T-helper 1 cell treated with Interleukin-12 subunit alpha and Interleukin-12 subunit beta and Interleukin-4 antibody, amounts not matched to agents 30 ng/mL and 1 ng/mL, for 36 hours (primary cell): ENCODE results near the gene DCAF17. TPM values are rescaled to one million over a fixed set of nuclear protein-coding genes. Genes with fewer than 3 reads are reported as not detected.
"Not testable (repeated sequence)": the region's sequence is repeated elsewhere in the genome, so short reads cannot be mapped to it uniquely, and the experiment has no call there.

Source experiments
- intact Hi-C: fragments of 100-400 bp; cut with micrococcal nuclease; formaldehyde crosslinking; loops from one replicate; pipeline ENCODE4 v1.15.1; 2024
- total RNA-seq: library from RNA; stranded (reverse); gene quantifications from 2 replicates; pipeline ENCODE4 v1.2.3, GENCODE V29; 2022

Gene DCAF17
- total RNA-seq, 1 donor from 2014 or later, result 21.0 TPM

DNA sequence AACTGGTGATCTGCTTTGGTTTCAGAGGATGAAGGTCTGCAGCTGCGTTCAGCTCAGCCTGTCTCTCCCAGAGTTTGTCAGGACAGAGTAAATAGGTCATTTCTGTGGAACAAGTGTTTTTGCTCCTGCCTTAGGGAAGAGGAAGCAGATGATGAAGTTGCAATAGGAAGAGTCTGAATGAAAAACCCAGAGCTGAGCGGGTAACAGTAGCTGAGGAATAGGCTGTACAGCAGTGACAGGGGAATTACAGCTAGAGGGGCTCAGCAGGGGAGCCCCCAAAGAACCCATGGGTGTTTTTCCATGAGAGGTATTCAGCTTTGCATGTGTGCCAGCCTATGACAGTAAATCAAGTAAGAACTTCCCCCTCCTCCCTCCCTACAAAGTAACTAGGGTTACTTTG, 78.0 kb downstream of the DCAF17 start:
- intact Hi-C loops, result no loop called here

DNA sequence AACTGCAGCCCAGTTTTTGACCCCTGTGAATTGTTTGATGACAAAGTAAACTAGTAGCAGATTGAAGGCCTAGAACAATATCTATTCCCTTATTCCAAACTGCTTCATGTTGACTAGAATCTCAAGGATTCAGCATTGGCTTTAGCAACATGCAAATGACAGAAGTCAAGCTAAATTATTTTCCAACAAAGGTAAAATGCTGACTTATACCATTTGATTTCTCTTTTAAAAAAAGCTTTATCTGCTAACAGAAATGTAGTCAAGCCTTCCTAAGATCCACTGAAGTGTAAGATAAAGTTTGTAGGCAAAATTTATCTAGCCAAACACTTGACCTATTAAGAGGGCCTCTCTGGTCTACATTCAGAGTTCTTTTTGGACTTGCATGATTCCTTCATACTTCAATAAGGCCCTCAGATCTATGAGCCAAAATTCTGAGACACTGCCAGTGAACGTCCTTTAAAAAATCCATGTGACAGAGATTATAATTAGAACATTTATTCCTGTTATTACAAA, 78.7 kb downstream of the DCAF17 start:
- intact Hi-C loops, result no loop called here

DNA sequence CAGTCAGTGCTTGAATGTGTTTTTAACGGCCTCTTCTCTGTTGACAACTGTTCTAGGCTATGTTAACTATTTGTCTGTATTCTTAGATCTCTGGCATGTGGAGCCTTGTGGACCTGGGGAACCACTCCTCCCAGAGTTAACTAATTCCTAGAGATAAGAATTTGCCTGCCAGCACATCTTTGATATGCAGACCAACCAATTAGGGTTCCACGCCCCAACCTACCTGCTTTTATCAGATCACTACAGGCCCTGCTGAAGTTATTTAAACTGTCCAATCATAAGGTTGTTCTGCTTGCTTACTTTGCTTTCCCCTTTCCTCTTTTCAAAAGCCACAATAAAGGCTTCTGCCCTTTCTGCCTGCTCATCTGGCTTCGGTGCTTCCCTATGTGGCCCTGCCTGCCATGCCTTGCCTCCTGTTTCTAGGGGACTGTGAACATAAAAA, 79.7 kb downstream of the DCAF17 start:
- intact Hi-C loops, result no loop called here

DNA sequence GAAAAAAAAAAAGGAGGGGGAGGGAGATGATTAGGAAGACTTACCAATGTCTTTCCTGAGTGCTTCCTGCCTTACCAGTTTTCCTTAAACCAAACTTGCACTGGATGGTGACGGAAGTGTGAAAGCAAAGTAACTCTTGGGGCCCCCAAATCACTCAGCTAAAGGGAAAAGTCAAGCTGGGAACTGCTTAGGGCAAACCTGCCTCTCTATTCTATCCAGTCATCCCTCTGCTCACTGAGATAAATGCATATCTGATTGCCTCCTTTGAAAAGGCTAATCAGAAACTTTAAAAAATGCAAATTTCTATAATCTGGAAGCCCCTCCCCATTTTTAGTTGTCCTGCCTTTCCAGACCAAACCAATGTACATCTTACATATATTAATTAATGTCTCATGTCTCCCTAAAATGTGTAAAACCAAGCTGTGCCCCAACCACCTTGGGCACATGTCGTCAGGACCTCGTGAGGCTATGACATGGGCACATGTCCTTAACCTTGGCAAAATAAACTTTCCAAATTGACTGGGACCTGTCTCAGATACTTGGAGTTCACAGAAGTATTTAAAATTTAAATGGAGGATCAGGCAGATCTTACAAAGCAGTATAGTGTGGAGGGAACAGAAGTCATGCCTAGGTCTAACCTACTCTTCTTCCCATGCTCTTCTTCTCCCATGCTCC, 81.0 kb downstream of the DCAF17 start:
- intact Hi-C loops, result no loop called here

DNA sequence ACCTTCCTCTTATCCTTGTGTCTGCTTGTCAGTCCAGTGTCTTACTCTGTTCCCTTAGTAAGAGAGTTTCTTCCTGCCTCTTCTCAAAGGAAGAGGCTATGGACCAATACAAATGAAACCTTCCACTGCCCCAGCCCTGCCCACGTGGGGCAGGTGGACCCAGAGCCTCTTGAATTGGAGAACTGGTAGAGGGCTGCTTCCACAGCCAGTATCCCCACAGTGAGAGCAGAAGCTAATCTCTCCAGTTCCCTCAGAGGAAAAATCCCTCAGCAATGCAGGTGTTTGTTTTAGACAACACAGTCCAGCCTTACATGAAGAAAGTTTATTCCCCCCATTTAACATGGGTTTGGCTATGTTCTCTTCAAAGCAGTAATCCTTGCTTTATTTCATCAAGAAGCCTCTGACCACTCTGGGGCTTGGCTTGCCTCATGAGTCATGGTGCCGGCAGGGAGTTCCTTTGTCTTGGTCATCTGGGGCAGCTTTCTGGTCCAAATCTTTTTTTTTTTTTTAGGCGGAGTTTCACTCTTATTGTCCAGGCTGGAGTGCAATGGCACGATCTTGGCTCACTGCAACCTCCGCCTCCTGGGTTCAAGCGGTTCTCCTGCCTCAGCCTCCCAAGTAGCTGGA, 81.8 kb downstream of the DCAF17 start:
- intact Hi-C loops, result no loop called here

DNA sequence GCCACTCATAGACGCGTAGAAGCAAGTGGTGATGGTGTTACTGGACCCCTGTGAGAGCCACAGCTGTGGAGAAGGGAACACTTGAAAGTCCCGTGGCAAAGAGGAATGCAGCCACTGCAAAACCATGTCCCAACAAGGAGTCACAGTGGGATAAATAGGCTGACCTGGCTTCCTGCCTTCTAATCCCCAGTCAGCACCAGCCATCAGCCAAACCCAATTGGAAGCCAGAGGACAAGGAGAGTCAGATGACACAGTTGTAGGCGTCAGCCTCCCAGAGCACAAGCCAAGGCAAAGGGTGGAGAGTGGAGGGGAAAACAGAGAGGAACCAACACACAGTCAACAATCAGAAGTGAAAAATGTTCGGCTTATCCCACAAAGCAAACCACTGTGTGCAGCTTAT, 82.8 kb downstream of the DCAF17 start:
- intact Hi-C loops, result no loop called here

DNA sequence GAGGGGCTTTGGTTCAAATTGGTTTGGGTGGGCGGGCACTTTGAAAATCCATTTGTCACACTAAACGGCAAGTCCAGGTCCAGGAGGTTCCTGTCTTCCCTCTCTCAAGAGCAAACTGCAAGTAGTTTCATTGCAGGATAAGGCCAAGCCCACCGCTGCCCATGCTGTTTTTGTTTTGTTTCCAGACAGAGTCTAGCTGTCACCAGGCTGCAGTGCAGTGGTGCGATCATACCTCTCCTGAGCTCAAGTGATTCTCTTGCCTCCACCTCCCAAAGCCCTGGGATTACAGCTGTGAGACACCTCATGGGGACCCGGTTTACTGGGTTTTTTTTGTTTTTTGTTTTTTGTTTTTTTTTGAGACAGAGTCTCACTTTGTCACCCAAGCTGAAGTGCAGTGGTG, 86.4 kb downstream of the DCAF17 start:
- intact Hi-C loops, result loop anchor here (10.0 kb wide), 2 partner anchors 356 to 546 kb away; partner anchors contain the start of gene TLK1

DNA sequence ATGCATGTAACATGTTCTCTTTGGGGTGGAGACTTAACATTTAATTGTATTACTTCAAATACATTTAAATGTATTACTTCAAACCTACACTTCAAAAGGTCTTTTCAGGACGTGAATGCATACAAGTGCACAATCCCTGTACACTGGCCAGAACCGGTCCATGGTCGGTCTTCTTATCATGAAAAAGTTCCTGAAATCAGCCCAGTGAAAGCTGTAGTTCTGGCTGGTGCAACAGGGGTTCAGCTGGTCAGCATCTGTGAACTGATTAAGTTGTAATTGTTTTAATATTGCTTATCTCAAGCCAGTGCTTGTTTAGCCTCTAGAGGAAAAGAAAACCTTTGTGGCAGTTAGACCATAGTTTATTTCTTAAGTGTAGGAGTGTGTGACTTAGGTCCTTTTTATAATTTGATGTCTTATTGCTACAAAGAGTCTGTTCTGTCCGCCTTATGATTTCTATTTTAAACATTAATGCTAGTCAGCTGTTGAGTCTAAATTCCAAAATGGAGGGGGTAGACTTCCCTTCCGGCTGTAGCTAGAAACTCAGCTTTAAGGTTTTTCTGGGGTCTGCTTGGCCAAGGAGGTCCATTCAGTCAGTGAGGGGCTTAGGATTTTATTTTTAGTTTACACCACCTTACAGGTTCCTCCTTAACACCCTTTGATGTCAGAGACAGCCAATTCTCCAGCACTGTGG, 87.5 kb downstream of the DCAF17 start:
- intact Hi-C loops, result loop anchor here (10.0 kb wide), 2 partner anchors 357 to 547 kb away; partner anchors contain the start of gene TLK1

DNA sequence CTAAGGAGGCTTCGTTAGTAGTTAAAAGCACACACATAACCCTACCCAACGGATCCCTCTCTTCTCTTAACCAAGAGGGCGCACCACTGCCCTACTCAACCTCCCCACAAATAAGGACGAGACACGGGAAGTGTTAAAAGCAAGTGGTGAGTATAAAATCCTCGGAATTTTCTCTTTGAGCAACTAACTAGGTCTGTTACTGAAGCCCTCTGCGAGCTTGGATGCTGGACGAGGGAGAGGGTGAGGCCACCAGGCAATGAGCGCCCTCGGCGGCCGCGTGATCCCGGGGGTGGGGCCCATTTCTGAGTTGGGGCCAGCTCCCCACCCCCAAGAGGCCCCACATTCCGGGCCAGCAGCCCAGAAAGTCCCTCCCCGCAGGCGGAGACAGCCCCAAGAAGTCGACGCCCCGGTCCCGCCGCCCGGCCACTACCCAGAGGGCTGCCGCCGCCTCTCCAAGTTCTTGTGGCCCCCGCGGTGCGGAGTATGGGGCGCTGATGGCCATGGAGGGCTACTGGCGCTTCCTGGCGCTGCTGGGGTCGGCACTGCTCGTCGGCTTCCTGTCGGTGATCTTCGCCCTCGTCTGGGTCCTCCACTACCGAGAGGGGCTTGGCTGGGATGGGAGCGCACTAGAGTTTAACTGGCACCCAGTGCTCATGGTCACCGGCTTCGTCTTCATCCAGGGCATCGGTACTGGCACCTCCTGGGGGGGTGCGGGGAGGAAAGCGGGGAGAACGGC, 88.2 kb downstream of the DCAF17 start, which contains the start of gene CYBRD1:
Gene CYBRD1 (plus strand): TSS at position 423 of the 736 bp plus-strand sequence. CDS start 72 bp downstream, at position 495.
- intact Hi-C loops, result loop anchor here (10.0 kb wide), 2 partner anchors 357 to 547 kb away; partner anchors contain the start of gene TLK1

DNA sequence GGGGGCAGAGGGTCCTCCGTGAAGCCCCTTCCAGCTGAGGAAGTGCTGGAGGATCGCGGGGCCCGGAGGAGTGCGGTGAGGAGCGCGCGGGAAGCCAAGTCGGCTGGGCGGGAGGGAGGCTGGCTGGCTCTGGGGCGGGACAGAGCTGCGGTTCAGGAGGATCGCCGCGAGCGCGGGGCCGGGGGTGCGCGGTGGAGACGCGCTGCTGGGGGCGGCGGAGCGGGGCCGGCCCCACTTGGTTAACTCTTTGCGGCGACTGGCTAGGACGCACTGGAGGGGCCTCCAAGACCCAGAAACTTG, 88.7 kb downstream of the DCAF17 start:
- intact Hi-C loops, result loop anchor here (10.0 kb wide), 2 partner anchors 358 to 548 kb away; partner anchors contain the start of gene TLK1

DNA sequence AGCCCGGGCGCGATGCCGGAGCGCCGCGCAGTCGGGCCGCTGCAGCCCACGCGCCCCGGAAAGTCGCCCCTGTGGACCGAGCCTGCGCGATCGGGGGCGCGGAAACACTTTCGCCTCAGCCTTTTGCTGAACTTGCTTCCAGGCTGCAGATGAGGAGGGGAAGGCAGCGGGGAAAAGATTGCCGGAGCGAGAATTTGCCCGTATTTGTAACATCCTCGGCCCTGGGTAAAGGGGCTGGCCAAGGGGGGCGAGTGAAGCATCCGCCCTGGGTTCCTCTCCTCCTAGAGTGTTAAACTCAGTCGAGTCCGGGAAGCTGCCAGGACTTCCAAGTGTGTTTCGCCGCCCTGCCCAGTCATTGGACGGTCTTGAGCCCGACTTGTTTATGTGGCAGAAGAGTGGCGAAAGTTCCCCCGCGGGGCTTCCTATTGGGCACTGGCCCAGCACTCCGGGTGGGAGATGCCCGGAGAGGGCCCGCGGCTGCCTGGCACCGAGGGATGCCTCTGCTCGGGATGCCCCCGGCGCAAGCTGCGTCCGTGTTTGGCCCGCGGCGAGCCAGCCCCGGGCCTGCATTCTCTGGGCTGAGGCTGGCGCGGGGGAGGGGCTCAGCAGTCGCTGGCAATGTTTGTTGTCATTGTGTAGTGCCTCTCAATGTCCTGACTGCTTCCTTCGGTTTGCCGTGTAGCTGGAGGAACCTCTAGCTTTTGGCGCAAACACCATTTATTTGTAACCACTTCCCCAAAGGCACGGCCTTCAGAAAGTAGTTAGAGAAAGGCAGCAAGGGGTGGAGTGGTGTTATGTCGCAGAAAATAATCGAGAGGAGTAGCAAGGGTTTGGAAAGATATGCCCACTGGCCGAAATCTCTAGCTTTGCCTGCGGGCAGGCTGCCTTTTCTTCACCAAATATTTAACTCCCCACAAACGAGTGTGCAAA, 89.3 kb downstream of the DCAF17 start:
- intact Hi-C loops, result loop anchor here (10.0 kb wide), 2 partner anchors 359 to 549 kb away; partner anchors contain the start of gene TLK1

DNA sequence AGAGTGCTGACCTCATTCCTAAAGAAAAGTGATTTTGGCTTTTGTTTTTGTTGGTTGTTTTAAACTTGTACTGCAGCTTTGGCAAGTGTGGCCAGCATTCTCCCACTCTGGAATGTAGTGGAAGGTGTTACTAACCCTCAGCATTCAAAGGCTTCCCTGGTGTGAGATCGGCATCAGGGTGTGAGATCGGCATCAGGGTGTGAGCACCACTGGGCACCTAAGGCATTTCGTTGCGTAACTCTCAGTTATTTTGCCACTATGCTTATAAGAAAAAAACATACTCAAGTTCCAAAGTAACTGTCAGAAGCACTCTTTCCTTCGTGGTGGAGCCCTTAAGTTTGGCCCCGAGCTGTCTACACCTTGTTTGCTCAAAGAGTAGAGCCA, 90.0 kb downstream of the DCAF17 start:
- intact Hi-C loops, result loop anchor here (10.0 kb wide), 2 partner anchors 359 to 549 kb away; partner anchors contain the start of gene TLK1

DNA sequence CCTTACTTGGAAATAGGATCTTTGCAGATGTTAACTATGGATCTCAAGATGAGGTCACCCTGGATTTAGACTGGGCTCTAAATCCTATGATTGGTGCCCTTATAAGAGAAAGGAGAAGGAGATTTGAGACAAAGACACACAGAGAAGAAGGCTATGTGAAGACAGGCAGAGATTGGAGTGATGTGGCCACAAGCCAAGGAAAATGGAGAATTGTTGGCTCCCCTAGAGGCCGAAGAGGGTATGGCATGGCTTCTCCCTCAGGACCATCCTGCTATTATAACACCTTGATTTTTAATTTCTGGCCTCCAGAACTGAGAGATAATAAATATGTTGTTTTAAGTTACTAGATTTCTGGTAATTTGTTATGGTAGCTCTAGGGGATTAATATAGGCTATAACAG, 95.9 kb downstream of the DCAF17 start:
- intact Hi-C loops, result loop anchor here (10.0 kb wide), 2 partner anchors 365 to 555 kb away; partner anchors contain the start of gene TLK1

DNA sequence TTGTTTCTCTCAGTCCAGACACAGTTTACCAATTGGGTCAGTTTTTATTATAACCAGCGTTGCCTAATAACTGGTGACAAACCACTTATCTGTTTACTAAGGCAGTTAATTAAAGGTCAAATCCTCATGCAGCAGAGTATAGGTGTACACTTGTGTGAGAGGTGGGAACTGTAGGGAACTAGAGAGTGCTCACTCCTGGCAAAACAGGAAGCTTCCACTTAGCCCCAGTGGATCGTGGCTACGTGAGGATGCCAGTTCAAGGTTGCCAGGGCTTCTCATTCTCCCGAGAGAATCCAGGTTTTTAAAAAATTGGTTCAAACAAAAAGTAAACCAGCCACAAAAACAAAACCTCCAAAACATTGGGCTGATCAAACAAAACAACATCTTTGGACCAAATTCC, 96.4 kb downstream of the DCAF17 start:
- intact Hi-C loops, result no loop called here

DNA sequence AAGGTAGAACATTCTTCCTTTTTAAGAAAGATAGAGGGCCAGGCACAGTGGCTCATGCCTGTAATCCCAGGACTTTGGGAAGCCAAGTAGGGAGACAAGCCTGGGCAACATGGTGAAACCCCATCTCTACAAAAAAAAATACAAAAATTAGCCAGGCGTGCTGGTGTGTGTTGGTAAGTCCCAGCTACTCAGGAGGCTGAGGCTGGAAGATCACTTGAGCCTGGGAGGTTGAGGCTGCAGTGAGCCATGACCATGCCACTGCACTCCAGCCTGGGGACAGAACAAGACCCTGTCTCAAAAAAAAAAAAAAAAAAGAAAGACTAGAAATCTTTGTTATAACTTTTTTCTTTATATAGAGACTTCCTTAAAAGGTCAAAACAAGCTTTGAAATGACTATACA, 96.8 kb downstream of the DCAF17 start:
- intact Hi-C loops, result not testable (repeated sequence)

DNA sequence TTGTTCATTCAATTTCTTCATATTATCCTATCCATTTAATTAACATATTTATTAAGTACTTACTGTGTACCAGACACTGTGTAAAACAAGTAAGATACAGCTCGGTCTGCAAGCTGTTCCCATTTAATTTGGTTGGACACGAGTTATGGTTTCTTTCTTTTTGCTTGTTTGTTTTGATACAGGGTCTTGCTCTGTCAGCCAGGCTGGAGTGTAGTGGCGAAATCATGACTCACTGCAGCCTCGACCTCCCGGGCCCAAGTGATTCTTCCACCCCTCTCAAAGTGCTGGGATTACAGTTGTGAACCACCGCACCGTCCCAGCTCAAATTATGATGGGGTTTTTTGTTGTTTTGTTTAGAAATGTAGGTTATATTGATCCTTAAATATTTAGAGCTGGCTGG, 97.3 kb downstream of the DCAF17 start:
- intact Hi-C loops, result no loop called here

DNA sequence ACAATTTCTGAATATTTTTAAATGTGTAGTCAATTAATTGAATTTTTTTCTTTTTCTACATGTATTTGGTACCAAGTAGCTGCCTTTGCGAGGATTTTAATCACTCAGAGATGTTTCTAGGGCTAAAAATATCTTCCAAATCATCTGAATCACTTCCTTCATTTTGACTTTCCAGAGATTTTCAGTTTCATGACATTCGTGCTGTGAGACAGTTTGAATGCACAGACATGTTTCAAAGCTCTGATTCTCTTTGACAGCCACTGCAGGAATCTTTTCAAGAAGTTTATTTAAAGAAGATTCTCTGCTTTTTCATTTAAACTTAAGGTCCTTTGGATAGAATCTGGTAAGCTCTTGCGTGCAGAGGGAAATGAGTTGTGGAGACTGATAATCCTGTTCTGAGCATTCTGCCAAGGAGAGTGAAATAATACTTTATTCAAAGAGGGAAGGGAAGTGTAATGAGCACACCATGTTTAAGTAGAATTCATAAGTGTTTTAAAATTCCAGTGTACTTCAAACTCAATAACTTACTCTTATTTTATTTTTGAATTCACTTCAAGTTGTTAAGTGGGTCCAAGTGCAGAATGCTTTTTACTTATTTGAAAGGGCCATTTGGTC, 97.9 kb downstream of the DCAF17 start:
- intact Hi-C loops, result no loop called here

DNA sequence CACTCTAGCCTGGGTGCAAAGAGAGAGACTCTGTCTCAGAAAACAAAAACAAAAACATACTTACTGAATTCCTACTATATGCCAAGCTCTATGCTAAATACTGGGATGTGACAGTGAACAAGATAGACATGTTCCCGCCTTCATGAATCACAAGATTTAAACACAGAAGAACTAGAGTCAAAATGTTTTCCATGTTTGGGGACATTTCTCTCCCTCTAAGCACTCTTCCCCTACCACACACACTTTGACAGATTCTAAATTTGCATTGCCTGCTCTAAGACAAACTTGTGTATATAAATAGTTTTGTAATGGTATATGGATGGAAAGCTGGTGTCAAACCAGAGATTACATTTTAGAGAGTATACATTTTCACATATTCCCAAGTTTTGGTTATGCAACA, 99.3 kb downstream of the DCAF17 start:
- intact Hi-C loops, result no loop called here
